Mesenteric fat pad (tissue), 1 donor: ENCODE measurements around the gene PLA1A. TPM values are rescaled to one million over a fixed set of nuclear protein-coding genes. Genes with fewer than 3 reads are reported as not detected.

Source experiments
- DNase-seq: peaks from one replicate; pipeline ENCODE4 v3.0.0-alpha.2; 2020; ENCODE audit warnings: low spot score
- total RNA-seq: library from RNA; stranded (reverse); fragmentation: NEBNext Ultra II Directional; extraction: Animal tissue kit (Norgen Biotek cat#: 25700); gene quantifications from one replicate; pipeline ENCODE4 v1.2.1, GENCODE V29; 2021
- donor health status: DM: yes; HTN: yes; CAD: no.

PLA1A gene
- total RNA-seq, 1 donor from 2014 or later, result 3.4 TPM

- DNase-seq, result no peak
Measured at GRCh38 chr3:119636891-119637611, 39.4 kb downstream of the PLA1A start.

DNA sequence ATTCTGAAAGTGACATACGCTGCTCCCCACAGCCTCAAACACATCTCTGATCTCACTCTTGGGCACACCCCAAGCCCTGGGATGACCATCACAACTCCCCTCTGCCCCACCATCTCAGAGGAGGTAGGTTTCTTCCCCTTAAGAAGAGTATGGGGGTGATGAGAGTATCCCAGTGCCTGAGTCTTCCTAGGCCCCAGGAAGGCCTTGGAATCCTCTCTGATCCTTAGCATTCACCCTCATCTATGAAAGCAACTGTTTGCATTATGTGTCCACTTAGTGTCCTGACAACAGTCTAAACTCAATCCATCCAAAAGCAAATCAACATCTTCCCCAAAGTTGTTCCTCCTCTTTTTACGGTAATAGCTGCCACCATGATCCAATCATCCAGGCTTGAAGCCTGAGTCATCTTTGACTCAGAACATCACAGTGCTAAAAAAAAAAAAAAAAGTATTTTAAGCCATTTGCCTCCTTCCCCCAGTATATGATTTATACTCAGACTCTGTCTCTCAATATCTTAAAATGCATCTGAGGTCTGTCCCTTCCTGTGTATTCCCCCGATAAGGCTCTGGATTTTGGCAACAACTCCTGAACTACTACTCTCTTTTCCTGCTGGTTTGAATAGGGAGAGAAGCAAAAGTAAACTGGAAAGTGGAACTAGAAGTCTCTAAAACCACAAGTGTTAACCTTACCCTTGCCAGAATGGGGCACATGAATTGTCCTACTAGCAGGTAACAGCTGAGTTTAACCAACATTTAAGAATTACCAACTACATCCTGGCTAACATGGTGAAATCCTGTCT is 40.2 kb downstream of the PLA1A start:
- DNase-seq, result peak; percentile 41

DNA sequence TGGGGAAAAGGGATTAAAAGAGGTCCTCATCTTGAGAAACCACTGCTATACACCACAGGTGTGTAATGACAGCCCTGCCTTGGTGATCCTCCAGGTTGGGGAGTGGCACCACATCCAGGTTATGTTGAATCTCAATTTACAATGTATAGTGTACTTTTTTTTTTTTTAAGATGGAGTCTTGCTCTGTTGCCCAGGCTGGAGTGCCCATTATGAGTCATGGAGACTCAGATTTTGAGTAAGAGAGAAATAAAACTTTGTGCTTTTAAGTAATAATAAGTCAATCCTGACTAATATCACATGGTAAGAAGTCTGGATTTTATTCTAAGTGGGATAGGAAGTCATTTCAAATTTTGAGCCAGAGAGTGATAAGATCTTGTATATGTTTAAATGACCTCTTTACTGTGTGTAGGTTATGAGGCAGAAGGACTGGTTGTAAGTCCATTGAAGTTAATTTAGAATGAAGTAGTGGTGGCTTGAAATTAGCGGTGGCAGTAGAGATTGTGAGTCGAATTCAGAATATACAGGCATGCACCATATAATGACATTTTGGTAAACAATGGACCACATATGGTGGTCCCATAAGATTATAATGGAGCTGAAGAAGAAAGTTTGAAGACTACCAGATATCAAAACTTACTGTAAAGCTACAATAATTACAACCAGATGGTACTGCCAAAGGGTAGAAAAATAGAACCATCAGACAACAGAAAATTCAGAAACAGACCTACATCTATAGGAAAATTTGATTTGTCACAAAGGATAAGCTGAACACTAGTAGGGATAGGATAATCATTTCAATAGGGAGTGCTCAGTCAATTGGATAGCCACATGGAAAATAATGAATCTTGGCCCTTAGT is 42.0 kb downstream of the PLA1A start:
- DNase-seq, result no peak

- DNase-seq, result no peak
Measured at GRCh38 chr3:119641416-119641815, 43.7 kb downstream of the PLA1A start.

GRCh38 chr3:119642746-119643473 is 45.2 kb downstream of the PLA1A start:
- no peak for DNase-seq

DNA sequence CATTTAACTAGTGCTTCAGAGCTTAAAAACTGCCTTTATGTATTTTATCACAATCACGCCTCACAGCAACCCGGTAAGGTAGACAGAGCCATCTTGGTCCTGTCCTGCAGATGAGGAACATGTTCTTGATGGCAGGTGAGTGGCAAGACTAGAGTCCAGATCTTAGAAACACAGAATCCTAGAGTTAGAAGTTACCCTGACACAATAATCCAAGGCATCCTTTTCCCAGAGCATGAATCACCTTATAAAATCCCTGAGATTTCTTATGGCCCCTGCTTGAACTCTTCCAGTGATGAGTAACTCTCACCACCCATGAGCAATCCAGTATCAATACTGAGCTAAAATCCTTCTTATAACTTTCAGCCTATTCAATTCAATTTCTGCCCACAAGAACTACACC is 45.8 kb downstream of the PLA1A start:
- no peak for DNase-seq

DNA sequence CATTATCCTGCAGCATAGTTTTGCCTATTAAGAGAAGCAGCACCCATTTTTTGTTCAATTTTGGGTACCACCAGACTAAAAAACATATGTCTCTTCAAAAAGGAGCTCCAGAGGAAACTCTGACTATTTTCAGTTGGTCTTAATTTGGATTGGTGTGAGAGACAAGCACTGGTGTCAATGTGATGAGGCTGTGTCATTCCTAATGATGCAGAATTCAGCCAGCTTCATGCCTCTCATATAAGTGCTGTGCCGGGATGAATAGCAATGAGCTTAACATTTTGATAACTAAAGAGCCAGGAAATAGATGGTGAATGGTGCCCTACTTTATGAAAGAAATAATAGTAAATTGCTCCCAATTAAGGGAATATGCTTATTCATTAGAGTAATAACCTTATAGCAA is 46.8 kb downstream of the PLA1A start:
- no peak for DNase-seq

- no peak for DNase-seq
Measured at GRCh38 chr3:119645813-119646212, 48.1 kb downstream of the PLA1A start.

- DNase-seq, result no peak
Measured at GRCh38 chr3:119647171-119647570, 49.5 kb downstream of the PLA1A start.

- DNase-seq, result no peak
Measured at GRCh38 chr3:119647843-119648575, 50.3 kb downstream of the PLA1A start.

GRCh38 chr3:119649761-119650160 is 52.1 kb downstream of the PLA1A start:
- no peak for DNase-seq

DNA sequence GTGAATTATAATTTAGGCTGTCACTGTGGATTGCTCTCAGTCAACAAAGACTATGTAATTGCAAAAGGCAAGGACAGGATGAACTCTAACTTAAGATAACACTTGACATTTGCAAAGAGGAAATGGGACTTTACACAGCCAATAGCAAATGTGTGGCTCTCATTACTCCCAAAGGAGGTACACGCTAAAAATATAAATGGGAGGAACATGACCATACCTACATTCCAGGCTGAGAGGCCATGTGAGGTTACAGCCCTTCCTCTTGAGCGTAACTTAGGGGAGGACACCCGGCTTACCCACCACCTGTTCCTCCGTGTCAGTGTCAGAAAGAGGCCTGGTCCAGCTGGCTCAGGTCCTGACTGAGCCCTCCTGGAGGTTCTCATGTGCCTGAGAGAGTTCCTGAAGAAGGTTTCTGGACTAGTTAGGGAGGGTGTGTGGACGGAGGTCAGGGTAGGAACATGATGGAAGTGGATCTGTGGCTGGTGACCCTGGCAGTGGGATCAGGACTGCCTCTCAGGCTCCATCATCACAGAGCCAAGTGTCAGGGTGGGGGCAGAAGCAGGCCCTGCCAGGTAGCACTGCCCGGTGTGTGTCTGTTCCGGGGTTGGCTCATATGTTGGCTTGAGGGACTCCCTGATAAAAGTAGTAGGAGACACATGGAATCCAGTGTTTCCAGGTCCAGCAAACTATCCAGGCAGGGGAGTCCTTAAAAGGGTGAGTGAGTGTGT is 54.8 kb downstream of the PLA1A start:
- no peak for DNase-seq

DNA sequence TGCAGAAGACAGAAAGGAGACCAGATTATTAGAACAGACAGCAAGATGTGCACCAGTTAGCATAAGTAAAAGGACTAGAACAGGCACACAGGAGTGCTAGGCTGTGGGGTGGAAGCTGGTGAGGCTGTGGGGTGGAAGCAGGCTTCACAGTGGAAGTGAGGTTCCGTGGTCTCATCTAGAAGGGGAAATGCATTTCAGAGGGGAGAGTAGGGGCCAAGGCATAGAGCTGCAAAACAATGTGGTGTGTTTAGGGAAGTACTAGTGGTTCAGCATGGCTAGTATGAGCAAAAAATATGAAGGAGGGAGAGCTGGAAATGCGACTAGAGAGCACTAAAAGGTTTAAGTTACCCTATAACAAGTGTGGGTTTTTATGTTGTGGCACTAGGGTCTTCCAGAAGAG is 56.2 kb downstream of the PLA1A start:
- no peak for DNase-seq

DNA sequence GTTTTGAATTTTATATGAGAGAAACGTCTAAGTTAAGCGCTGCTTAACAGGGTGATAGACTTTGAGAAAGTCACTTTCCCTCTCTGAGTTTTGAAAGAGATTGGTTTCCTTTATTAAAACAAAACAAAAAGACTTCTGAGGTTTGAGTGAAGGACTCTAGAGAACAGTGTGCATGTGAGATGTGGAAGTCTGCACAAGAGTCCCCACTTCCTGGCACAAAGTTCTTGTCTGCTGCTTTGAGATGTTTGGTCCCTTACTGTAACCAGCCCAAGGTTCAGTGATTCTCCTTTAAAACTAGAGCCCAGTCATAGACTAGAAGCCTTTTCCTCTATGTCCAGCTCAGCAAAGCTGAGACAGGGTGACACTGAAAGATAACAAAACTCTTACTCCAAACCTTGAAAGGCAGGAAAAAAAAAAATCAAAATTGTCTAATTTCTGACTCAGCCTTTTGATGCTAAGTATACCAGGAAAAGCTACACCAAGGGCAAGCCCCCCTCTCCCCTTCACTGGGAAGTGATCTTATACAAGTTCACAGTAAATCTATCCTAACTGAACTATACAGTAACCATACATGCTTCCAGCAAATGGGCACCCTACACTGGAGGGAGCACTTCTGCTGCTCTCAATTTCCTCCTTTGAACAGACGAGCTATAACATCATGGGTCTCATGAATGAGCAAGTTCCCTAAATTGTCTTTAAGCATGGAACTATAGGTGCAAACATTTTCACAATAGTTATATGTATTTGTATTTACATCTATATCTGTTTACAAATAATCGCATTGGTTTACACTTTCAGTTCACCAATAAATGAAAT is 60.4 kb downstream of the PLA1A start:
- no peak for DNase-seq

DNA sequence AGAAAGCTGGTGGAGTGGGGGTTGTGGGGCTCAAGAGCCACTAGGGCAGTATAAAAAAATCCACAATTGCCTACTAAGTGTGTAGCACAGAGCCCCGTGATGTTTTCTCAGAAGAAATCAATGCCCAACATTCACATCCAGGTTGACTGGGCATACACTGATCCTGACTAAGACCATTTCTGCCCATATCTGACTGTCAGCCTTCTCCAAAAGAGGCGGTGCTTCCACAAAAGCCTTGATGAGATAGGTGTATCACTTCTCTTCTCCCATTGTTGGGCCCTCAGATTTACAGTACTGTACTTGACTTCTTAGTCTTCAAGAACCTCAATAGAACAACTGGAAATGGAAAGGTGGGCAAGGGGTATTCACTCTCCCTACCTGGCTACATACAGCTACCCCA is 61.3 kb downstream of the PLA1A start:
- no peak for DNase-seq

DNA sequence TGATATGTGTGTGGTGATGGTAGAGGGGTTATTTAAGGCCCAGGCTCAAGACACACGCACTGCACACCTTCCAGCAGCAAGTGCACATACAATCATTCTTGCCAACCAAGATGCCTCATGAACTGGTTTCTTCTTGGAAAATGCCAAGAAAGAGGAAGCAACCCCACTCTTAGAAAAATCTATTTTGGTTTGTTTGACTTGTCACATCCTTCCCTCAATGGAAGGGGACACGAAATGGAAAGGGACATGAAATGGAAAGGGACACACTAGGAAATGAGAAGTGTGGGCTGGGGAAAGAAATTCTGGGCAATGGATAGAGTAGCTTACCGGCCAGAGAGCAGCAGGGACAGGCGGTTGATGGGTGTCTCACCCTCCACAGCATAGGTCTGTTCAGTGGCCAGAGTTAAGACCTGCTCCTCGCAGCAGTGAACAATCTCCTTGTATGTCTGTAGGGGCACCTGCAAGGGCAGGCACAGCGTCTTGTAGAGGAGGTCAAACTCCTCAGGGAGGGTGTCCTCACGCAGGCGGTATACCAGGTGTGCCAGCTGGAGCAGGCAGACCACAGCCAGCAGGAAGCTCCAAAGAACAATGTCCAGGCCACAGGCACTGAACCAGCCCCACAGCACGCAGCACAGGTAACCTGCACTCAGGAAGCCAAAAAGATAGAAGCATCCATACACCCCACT is 62.1 kb downstream of the PLA1A start:
- no peak for DNase-seq

- DNase-seq, result no peak
Measured at GRCh38 chr3:119660474-119661440, 63.1 kb downstream of the PLA1A start, which contains the start of gene POPDC2. Gene POPDC2 (minus strand): TSS chr3:119660589. CDS start chr3:119660423, 166 bp downstream.
